ENCODE results near the gene KCNJ5. TPM values are rescaled to one million over a fixed set of nuclear protein-coding genes. Genes with fewer than 3 reads are reported as not detected.

Gene KCNJ5
- total RNA-seq, 1 donor from 2014 or later: 12.9 TPM

- peak in 1 of 2 donors; percentile 21 for ATAC-seq
- Histone ChIP-seq H3K27ac (no peak overlapping the region), H3K27me3 (ENCODE audit: low read depth) (no peaks in the 10 kb centered on the region), H3K36me3 (no peaks in the 10 kb centered on the region), H3K9me3 (no peaks in the 10 kb centered on the region), H3K4me3 (no peak overlapping the region), H3K4me1 (peaks cover 52% of the 10 kb centered on the region)
- peak; percentile 66 for DNase-seq
- TF ChIP-seq CTCF (IDR thresholded peaks at IDR 0.05): no peak
- intact Hi-C loops (cut with DNase I): no loop called here
Measured at GRCh38 chr11:128903248-128904061, 12.3 kb downstream of the KCNJ5 start.

- no peaks in the 10 kb centered on the region for H3K9me3 ChIP-seq
- no peak overlapping the region for H3K27ac ChIP-seq
- no peak for DNase-seq
- H3K36me3 ChIP-seq: no peaks in the 10 kb centered on the region
- no peaks in the 10 kb centered on the region for H3K27me3 ChIP-seq (ENCODE audit: low read depth)
- no peak for ATAC-seq
- peaks cover 58% of the 10 kb centered on the region for H3K4me1 ChIP-seq
- peak overlapping the region; percentile 65 for H3K4me3 ChIP-seq
- no peak for TF ChIP-seq CTCF (IDR thresholded peaks at IDR 0.05)
- intact Hi-C loops (cut with DNase I): no loop called here
Measured at GRCh38 chr11:128904303-128904655, 13.1 kb downstream of the KCNJ5 start.

- Histone ChIP-seq H3K27ac (peak overlapping the region; percentile 78), H3K27me3 (ENCODE audit: low read depth) (no peaks in the 10 kb centered on the region), H3K4me3 (peak overlapping the region; percentile 65), H3K4me1 (peaks cover 62% of the 10 kb centered on the region), H3K9me3 (no peaks in the 10 kb centered on the region), H3K36me3 (no peaks in the 10 kb centered on the region)
- intact Hi-C loops (cut with DNase I): no loop called here
- DNase-seq: peak; percentile 65
- no peak for TF ChIP-seq CTCF (IDR thresholded peaks at IDR 0.05)
- peak; percentile 52 to 69 for ATAC-seq
Measured at GRCh38 chr11:128904656-128905344, 13.6 kb downstream of the KCNJ5 start.

GRCh38 chr11:128905345-128906184 is 14.4 kb downstream of the KCNJ5 start:
- Histone ChIP-seq H3K9me3 (no peaks in the 10 kb centered on the region), H3K36me3 (no peaks in the 10 kb centered on the region), H3K4me3 (peak overlapping the region; percentile 65), H3K27me3 (ENCODE audit: low read depth) (no peaks in the 10 kb centered on the region), H3K27ac (peak overlapping the region; percentile 78), H3K4me1 (peaks cover 59% of the 10 kb centered on the region)
- peak; percentile 56 for TF ChIP-seq CTCF (IDR thresholded peaks at IDR 0.05)
- DNase-seq (peak; percentile 73), ATAC-seq (peak; percentile 81 to 83)
- intact Hi-C loops (cut with DNase I): no loop called here
